ENCODE results near the gene FMC1.

Gene FMC1

GRCh38 chr7:139362981-139363380, 21.8 kb downstream of the FMC1 start:
- ChIA-PET CTCF (no interaction called here), POLR2A (no interaction called here)
- Histone ChIP-seq H3K4me1 (ENCODE audit: control insufficient read depth, insufficient read depth, low read length) (peaks cover 7% of the 10 kb centered on the region; the same call in 1 of the 2 replicates), H3K9me3 (ENCODE audit: control insufficient read depth, insufficient read depth, low read depth, low read length) (no peaks in the 10 kb centered on the region), H3K36me3 (ENCODE audit: control insufficient read depth in 2 of 2, insufficient read depth in 1 of 2, low read length in 2 of 2) (peaks cover 0 to 41% of the 10 kb centered on the region in 2 experiments; a peak in 1 of 3 replicates), H3K27ac (ENCODE audit: extremely low read depth, low read depth, low read length) (no peak overlapping the region), H3K4me3 (ENCODE audit: low read depth, low read length) (no peak overlapping the region)
- TF ChIP-seq MEIS1 (CRISPR knock-in tag; IDR thresholded peaks at IDR 0.05; ENCODE audit: borderline replicate concordance) (no peak), ZNF174 (tag by site-specific recombination; IDR thresholded peaks at IDR 0.05) (no peak), ZNF707 (tag by site-specific recombination; IDR thresholded peaks at IDR 0.05) (no peak), ZNF571 (tag by site-specific recombination; IDR thresholded peaks at IDR 0.05) (no peak), SP2 (tag by site-specific recombination; IDR thresholded peaks at IDR 0.05) (peak; percentile 50), SP3 (tag by site-specific recombination; IDR thresholded peaks at IDR 0.05) (0 out of 2 replicates have a peak, but pooled peaks have one; percentile 23), ZNF335 (tag by site-specific recombination; conservative IDR thresholded peaks at IDR 0.05) (peak; percentile 46), ZNF768 (tag by site-specific recombination; IDR thresholded peaks at IDR 0.05) (no peak), ZNF2 (tag by site-specific recombination; IDR thresholded peaks at IDR 0.05) (no peak)

GRCh38 chr7:139365336-139365735, 24.2 kb downstream of the FMC1 start:
- POLR2A ChIA-PET, result no interaction called here
- TF ChIP-seq ZNF677 (tag by site-specific recombination; IDR thresholded peaks at IDR 0.05), result no peak
- TF ChIP-seq ELK4 (IDR thresholded peaks at IDR 0.05; ENCODE audit: borderline replicate concordance, low read depth, low read length), result no peak
- TF ChIP-seq SCRT1 (tag by site-specific recombination; IDR thresholded peaks at IDR 0.05; ENCODE audit: borderline replicate concordance), result peak; percentile 52
- peak; percentile 91 for TF ChIP-seq SCRT2 (tag by site-specific recombination; IDR thresholded peaks at IDR 0.05)
- no peak for TF ChIP-seq SP3 (tag by site-specific recombination; IDR thresholded peaks at IDR 0.05)
- no peak for TF ChIP-seq HOXC10 (CRISPR knock-in tag; IDR thresholded peaks at IDR 0.05)
- CTCF ChIA-PET, result no interaction called here
- H3K4me3 ChIP-seq (ENCODE audit: low read depth, low read length), result no peak overlapping the region
- H3K9me3 ChIP-seq (ENCODE audit: control insufficient read depth, insufficient read depth, low read depth, low read length), result no peaks in the 10 kb centered on the region
- H3K27ac ChIP-seq (ENCODE audit: extremely low read depth, low read depth, low read length), result no peak overlapping the region
- peaks cover 0 to 42% of the 10 kb centered on the region in 2 experiments; a peak in 1 of 3 replicates for H3K36me3 ChIP-seq (ENCODE audit: control insufficient read depth in 2 of 2, insufficient read depth in 1 of 2, low read length in 2 of 2)
- peaks cover 20% of the 10 kb centered on the region for H3K4me1 ChIP-seq (ENCODE audit: control insufficient read depth, insufficient read depth, low read length)

GRCh38 chr7:139366400-139366799, 25.3 kb downstream of the FMC1 start:
- Histone ChIP-seq H3K27ac (ENCODE audit: extremely low read depth, low read depth, low read length) (no peak overlapping the region), H3K4me3 (ENCODE audit: low read depth, low read length) (no peak overlapping the region), H3K4me1 (ENCODE audit: control insufficient read depth, insufficient read depth, low read length) (peaks cover 20% of the 10 kb centered on the region), H3K9me3 (ENCODE audit: control insufficient read depth, insufficient read depth, low read depth, low read length) (no peaks in the 10 kb centered on the region), H3K36me3 (ENCODE audit: control insufficient read depth in 2 of 2, insufficient read depth in 1 of 2, low read length in 2 of 2) (peaks cover 0 to 45% of the 10 kb centered on the region in 2 experiments; a peak in 1 of 3 replicates)
- ChIA-PET POLR2A (no interaction called here), CTCF (interaction anchor here (0.6 kb wide), 1 partner anchor 349 kb away, joined by 3 read pairs; no protein-coding TSS in a partner anchor)
- TF ChIP-seq ZNF404 (tag by site-specific recombination; IDR thresholded peaks at IDR 0.05), result no peak
- TF ChIP-seq ZNF777 (tag by site-specific recombination; IDR thresholded peaks at IDR 0.05; ENCODE audit: borderline replicate concordance), result no peak
- no peak for TF ChIP-seq HOXD13 (CRISPR knock-in tag; IDR thresholded peaks at IDR 0.05; ENCODE audit: borderline replicate concordance)
- TF ChIP-seq GLIS1 (tag by site-specific recombination; IDR thresholded peaks at IDR 0.05), result no peak
- TF ChIP-seq ZNF311 (tag by site-specific recombination; IDR thresholded peaks at IDR 0.05; ENCODE audit: borderline replicate concordance), result no peak
- no peak for TF ChIP-seq YY1 (tag by site-specific recombination; IDR thresholded peaks at IDR 0.05)
- TF ChIP-seq, protein P1, sequence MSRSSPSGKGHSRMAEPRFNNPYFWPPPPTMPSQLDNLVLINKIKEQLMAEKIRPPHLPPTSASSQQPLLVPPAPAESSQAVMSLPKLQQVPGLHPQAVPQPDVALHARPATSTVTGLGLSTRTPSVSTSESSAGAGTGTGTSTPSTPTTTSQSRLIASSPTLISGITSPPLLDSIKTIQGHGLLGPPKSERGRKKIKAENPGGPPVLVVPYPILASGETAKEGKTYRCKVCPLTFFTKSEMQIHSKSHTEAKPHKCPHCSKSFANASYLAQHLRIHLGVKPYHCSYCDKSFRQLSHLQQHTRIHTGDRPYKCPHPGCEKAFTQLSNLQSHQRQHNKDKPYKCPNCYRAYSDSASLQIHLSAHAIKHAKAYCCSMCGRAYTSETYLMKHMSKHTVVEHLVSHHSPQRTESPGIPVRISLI (tag by site-specific recombination; IDR thresholded peaks at IDR 0.05), result no peak
- TF ChIP-seq ZNF513 (tag by site-specific recombination; IDR thresholded peaks at IDR 0.05), result no peak
- TF ChIP-seq ZEB2 (tag by site-specific recombination; IDR thresholded peaks at IDR 0.05), result no peak
- no peak for TF ChIP-seq ZBTB20 (tag by site-specific recombination; IDR thresholded peaks at IDR 0.05)
- no peak for TF ChIP-seq GLI2 (tag by site-specific recombination; IDR thresholded peaks at IDR 0.05; ENCODE audit: borderline replicate concordance, low read depth)
- no peak for TF ChIP-seq ZNF26 (tag by site-specific recombination; IDR thresholded peaks at IDR 0.05)
